HepG2 (cell line): ENCODE results near the gene IRAK1BP1. TPM values are rescaled to one million over a fixed set of nuclear protein-coding genes. Genes with fewer than 3 reads are reported as not detected.

ENCODE experiments used
- BHLHE40 ChIP-seq: IDR thresholded peaks from 2 replicates; pipeline ENCODE4 v1.6.1; 2011; ENCODE audit warnings: low read length, improper control_type of control experiment
- DPF2 ChIP-seq: sonication (generic); formaldehyde crosslinking; IDR thresholded peaks from 2 replicates; pipeline ENCODE4 v1.4.0; 2020; ENCODE audit warnings: mild to moderate bottlenecking, low read depth, missing genetic modification reagents, borderline replicate concordance
- FOSL1 ChIP-seq: sonication (generic); formaldehyde crosslinking; IDR thresholded peaks from 2 replicates; pipeline ENCODE4 v1.9.0; 2021; ENCODE audit warnings: missing genetic modification reagents, borderline replicate concordance
- GABPA ChIP-seq, 2 experiments: IDR thresholded peaks; 2 replicates each; pipeline ENCODE4 v1.6.1; 2011 to 2016; ENCODE audit warnings: low read depth in 2 of 2, low read length in 1 of 2, missing biosample characterization in 1 of 2, missing genetic modification characterization in 1 of 2
- HNRNPL ChIP-seq: fragments of 200-400 bp; formaldehyde crosslinking; IDR thresholded peaks from 2 replicates; pipeline ENCODE4 v1.6.1; 2017; ENCODE audit warnings: mild to moderate bottlenecking, low read depth, low read length
- IKZF4 ChIP-seq: sonication (generic); formaldehyde crosslinking; IDR thresholded peaks from 2 replicates; pipeline ENCODE4 v1.5.1; 2020; ENCODE audit warnings: borderline replicate concordance, mild to moderate bottlenecking, low read depth, missing genetic modification reagents; ENCODE audit errors: not compliant biosample characterization
- JUN ChIP-seq: sonication (generic); formaldehyde crosslinking; IDR thresholded peaks from 2 replicates; pipeline ENCODE4 v1.4.0; 2020; ENCODE audit warnings: mild to moderate bottlenecking, missing genetic modification reagents
- NCOA5 ChIP-seq: sonication (generic); formaldehyde crosslinking; IDR thresholded peaks from 2 replicates; pipeline ENCODE4 v1.4.0; 2020; ENCODE audit warnings: missing genetic modification reagents
- NR1H2 ChIP-seq: sonication (generic); formaldehyde crosslinking; IDR thresholded peaks from 2 replicates; pipeline ENCODE4 v1.8.1; 2022; ENCODE audit warnings: low read depth, missing genetic modification reagents, borderline replicate concordance
- RARA ChIP-seq: IDR thresholded peaks from 2 replicates; pipeline ENCODE4 v1.6.1; 2016; ENCODE audit warnings: missing genetic modification reagents, missing compliant biosample characterization
- SNAPC2 ChIP-seq: sonication (generic); formaldehyde crosslinking; IDR thresholded peaks from 2 replicates; pipeline ENCODE4 v1.8.1; 2022; ENCODE audit warnings: mild to moderate bottlenecking, missing genetic modification reagents
- ZBTB7B ChIP-seq: sonication (generic); formaldehyde crosslinking; IDR thresholded peaks from 2 replicates; pipeline ENCODE4 v1.4.0; 2020; ENCODE audit warnings: missing genetic modification reagents
- ZNF251 ChIP-seq: sonication (generic); formaldehyde crosslinking; IDR thresholded peaks from 2 replicates; pipeline ENCODE4 v1.9.0; 2021; ENCODE audit warnings: mild to moderate bottlenecking, missing genetic modification reagents
- ZNF264 ChIP-seq: sonication (generic); formaldehyde crosslinking; IDR thresholded peaks from 2 replicates; pipeline ENCODE4 v1.4.0; 2020; ENCODE audit warnings: missing genetic modification reagents
- ZNF329 ChIP-seq: sonication (generic); formaldehyde crosslinking; IDR thresholded peaks from 2 replicates; pipeline ENCODE4 v1.9.0; 2021; ENCODE audit warnings: low read depth, mild to moderate bottlenecking, missing genetic modification reagents
- ZNF530 ChIP-seq: sonication (generic); formaldehyde crosslinking; IDR thresholded peaks from 2 replicates; pipeline ENCODE4 v1.5.0; 2020; ENCODE audit warnings: low read depth, mild to moderate bottlenecking, missing genetic modification reagents
- ZNF713 ChIP-seq: sonication (generic); formaldehyde crosslinking; IDR thresholded peaks from 2 replicates; pipeline ENCODE4 v1.4.0; 2020; ENCODE audit warnings: mild to moderate bottlenecking, missing genetic modification reagents
- ZNF792 ChIP-seq: IDR thresholded peaks from 2 replicates; pipeline ENCODE4 v1.6.1; 2016
- ZSCAN9 ChIP-seq: IDR thresholded peaks from 2 replicates; pipeline ENCODE4 v1.6.1; 2016; ENCODE audit warnings: borderline replicate concordance
- polyA plus RNA-seq, 8 experiments: library from polyadenylated mRNA; depleted of rRNA in 3 of 8; stranded (reverse) in 7 of 8; unstranded in 1 of 8; fragments of >200 nt; fragmentation: Illumina TruSeq in 4 of 8; extraction: Trizol in 4 of 8; gene quantifications; 2 replicates each; pipeline versions ENCODE4 v1.2.1 to v1.2.3, GENCODE V29; 2011 to 2016; ENCODE audit warnings: low read depth in 4 of 8, missing spikeins in 1 of 8, mixed read lengths in 1 of 8; ENCODE audit not compliant: insufficient read depth in 1 of 8
- total RNA-seq, 5 experiments: library from RNA; depleted of rRNA; stranded (reverse); fragments of >200 nt; fragmentation: Illumina TruSeq; extraction: Trizol; gene quantifications; 2 replicates each; pipeline ENCODE4 v1.2.3, GENCODE V29; 2016; ENCODE audit warnings: low read depth in 1 of 5
- TF ChIP-seq, protein P1 (sequence below): sonication (generic); formaldehyde crosslinking; conservative IDR thresholded peaks from 2 replicates; pipeline ENCODE4 v1.8.1; 2023; ENCODE audit warnings: missing genetic modification reagents
- TF ChIP-seq, protein P2 (sequence below): sonication (generic); formaldehyde crosslinking; IDR thresholded peaks from 2 replicates; pipeline ENCODE4 v1.9.0; 2021; ENCODE audit warnings: missing genetic modification reagents, borderline replicate concordance
- TF ChIP-seq, protein P3 (sequence below): sonication (generic); formaldehyde crosslinking; IDR thresholded peaks from 2 replicates; pipeline ENCODE4 v1.4.0; 2020; ENCODE audit warnings: missing genetic modification reagents
- TF ChIP-seq, protein P4 (sequence below): sonication (generic); formaldehyde crosslinking; IDR thresholded peaks from 2 replicates; pipeline ENCODE4 v1.4.0; 2020; ENCODE audit warnings: low read depth, missing genetic modification reagents

Gene IRAK1BP1
- total and polyA plus RNA-seq, 2 of the 13 experiments (the other 11 are each of a cell fraction or from before 2014, with no cell fraction given) = 0.86 to 1.5 TPM

DNA sequence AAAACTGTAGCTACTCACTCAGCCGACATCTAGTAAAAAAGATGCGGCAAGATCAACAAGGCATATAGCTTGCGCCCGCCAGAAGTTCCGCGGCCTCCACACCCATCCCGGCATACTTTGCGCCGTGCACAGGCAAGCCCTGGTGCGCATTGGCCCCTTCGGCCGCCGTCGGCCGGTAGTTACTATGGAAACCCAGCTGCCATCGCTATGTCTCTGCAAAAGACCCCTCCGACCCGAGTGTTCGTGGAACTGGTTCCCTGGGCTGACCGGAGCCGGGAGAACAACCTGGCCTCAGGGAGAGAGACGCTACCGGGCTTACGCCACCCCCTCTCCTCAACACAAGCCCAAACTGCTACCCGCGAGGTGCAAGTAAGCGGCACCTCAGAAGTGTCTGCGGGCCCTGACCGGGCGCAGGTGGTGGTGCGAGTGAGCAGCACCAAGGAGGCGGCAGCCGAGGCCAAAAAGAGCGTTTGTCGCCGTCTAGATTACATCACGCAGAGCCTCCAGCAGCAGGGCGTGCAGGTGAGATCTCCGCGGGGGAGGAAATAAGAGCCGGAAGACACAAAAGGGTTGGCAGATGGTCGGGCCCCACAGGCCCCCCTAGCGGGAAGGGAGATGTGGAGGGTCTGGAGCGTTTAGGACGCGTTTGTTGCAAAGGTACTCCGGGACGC lies at the start of gene IRAK1BP1 (continued):
- TF ChIP-seq ZSCAN9 (CRISPR knock-in tag) = no peak
- no peak for TF ChIP-seq NCOA5 (CRISPR knock-in tag)
- TF ChIP-seq, protein P1, sequence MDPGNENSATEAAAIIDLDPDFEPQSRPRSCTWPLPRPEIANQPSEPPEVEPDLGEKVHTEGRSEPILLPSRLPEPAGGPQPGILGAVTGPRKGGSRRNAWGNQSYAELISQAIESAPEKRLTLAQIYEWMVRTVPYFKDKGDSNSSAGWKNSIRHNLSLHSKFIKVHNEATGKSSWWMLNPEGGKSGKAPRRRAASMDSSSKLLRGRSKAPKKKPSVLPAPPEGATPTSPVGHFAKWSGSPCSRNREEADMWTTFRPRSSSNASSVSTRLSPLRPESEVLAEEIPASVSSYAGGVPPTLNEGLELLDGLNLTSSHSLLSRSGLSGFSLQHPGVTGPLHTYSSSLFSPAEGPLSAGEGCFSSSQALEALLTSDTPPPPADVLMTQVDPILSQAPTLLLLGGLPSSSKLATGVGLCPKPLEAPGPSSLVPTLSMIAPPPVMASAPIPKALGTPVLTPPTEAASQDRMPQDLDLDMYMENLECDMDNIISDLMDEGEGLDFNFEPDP = no peak
- TF ChIP-seq IKZF4 (CRISPR knock-in tag) = no peak
- no peak for TF ChIP-seq HNRNPL
- no peak for TF ChIP-seq ZNF251 (CRISPR knock-in tag)
- TF ChIP-seq FOSL1 = no peak
- TF ChIP-seq, protein P2, sequence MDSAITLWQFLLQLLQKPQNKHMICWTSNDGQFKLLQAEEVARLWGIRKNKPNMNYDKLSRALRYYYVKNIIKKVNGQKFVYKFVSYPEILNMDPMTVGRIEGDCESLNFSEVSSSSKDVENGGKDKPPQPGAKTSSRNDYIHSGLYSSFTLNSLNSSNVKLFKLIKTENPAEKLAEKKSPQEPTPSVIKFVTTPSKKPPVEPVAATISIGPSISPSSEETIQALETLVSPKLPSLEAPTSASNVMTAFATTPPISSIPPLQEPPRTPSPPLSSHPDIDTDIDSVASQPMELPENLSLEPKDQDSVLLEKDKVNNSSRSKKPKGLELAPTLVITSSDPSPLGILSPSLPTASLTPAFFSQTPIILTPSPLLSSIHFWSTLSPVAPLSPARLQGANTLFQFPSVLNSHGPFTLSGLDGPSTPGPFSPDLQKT (CRISPR knock-in tag) = no peak
- no peak for TF ChIP-seq SNAPC2 (CRISPR knock-in tag)
- no peak for TF ChIP-seq RARA
- TF ChIP-seq ZNF329 (CRISPR knock-in tag) = no peak
- TF ChIP-seq JUN (CRISPR knock-in tag) = no peak
- TF ChIP-seq ZBTB7B (CRISPR knock-in tag) = peak; percentile 82
- TF ChIP-seq ZNF264 (CRISPR knock-in tag) = no peak
- no peak for TF ChIP-seq DPF2 (CRISPR knock-in tag)
- TF ChIP-seq ZNF530 (CRISPR knock-in tag) = no peak
- TF ChIP-seq NR1H2 (CRISPR knock-in tag) = no peak
- no peak for TF ChIP-seq ZNF713
- TF ChIP-seq GABPA (IDR thresholded peaks at IDR 0.05; ENCODE audit: low read depth, low read length) = no peak
- no peak for TF ChIP-seq GABPA (CRISPR knock-in tag; IDR thresholded peaks at IDR 0.05; ENCODE audit: low read depth)
- no peak for TF ChIP-seq ZNF792
- TF ChIP-seq, protein P3, sequence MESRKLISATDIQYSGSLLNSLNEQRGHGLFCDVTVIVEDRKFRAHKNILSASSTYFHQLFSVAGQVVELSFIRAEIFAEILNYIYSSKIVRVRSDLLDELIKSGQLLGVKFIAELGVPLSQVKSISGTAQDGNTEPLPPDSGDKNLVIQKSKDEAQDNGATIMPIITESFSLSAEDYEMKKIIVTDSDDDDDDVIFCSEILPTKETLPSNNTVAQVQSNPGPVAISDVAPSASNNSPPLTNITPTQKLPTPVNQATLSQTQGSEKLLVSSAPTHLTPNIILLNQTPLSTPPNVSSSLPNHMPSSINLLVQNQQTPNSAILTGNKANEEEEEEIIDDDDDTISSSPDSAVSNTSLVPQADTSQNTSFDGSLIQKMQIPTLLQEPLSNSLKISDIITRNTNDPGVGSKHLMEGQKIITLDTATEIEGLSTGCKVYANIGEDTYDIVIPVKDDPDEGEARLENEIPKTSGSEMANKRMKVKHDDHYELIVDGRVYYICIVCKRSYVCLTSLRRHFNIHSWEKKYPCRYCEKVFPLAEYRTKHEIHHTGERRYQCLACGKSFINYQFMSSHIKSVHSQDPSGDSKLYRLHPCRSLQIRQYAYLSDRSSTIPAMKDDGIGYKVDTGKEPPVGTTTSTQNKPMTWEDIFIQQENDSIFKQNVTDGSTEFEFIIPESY (CRISPR knock-in tag) = no peak
- TF ChIP-seq, protein P4, sequence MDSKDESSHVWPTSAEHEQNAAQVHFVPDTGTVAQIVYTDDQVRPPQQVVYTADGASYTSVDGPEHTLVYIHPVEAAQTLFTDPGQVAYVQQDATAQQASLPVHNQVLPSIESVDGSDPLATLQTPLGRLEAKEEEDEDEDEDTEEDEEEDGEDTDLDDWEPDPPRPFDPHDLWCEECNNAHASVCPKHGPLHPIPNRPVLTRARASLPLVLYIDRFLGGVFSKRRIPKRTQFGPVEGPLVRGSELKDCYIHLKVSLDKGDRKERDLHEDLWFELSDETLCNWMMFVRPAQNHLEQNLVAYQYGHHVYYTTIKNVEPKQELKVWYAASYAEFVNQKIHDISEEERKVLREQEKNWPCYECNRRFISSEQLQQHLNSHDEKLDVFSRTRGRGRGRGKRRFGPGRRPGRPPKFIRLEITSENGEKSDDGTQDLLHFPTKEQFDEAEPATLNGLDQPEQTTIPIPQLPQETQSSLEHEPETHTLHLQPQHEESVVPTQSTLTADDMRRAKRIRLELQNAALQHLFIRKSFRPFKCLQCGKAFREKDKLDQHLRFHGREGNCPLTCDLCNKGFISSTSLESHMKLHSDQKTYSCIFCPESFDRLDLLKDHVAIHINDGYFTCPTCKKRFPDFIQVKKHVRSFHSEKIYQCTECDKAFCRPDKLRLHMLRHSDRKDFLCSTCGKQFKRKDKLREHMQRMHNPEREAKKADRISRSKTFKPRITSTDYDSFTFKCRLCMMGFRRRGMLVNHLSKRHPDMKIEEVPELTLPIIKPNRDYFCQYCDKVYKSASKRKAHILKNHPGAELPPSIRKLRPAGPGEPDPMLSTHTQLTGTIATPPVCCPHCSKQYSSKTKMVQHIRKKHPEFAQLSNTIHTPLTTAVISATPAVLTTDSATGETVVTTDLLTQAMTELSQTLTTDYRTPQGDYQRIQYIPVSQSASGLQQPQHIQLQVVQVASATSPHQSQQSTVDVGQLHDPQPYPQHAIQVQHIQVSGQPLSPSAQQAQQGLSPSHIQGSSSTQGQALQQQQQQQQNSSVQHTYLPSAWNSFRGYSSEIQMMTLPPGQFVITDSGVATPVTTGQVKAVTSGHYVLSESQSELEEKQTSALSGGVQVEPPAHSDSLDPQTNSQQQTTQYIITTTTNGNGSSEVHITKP (CRISPR knock-in tag) = 0 out of 2 replicates have a peak, but pooled peaks have one; percentile 15
- TF ChIP-seq BHLHE40 = no peak
